ACC112 (cell line): ENCODE results near the gene OR9K2.
"Not testable (repeated sequence)": the region's sequence is repeated elsewhere in the genome, so short reads cannot be mapped to it uniquely, and the experiment has no call there.

Experiments used
- H2AFZ ChIP-seq: fragments of 200-600 bp; sonication (generic); one replicate; pipeline ENCODE4 v1.6.0; 2017; ENCODE audit warnings: antibody characterized with exemption, low read length; ENCODE audit not compliant: unreplicated experiment
- H3K27ac ChIP-seq: fragments of 200-600 bp; sonication (generic); 2 replicates; pipeline ENCODE4 v1.5.1; 2014; ENCODE audit warnings: low read depth, mild to moderate bottlenecking, antibody characterized with exemption, low read length, moderate library complexity
- H3K27me3 ChIP-seq: fragments of 200-600 bp; sonication (generic); 2 replicates; pipeline ENCODE4 v1.6.1; 2014; ENCODE audit warnings: mild to moderate bottlenecking, antibody characterized with exemption, low read length, moderate library complexity, mixed read lengths; ENCODE audit not compliant: insufficient read depth
- H3K36me3 ChIP-seq: fragments of 200-600 bp; sonication (generic); 2 replicates; pipeline ENCODE4 v1.6.1; 2016; ENCODE audit warnings: mild to moderate bottlenecking, antibody characterized with exemption, low read length, moderate library complexity, mixed read lengths; ENCODE audit not compliant: insufficient read depth
- H3K4me1 ChIP-seq: fragments of 200-600 bp; sonication (generic); one replicate; pipeline ENCODE4 v1.6.1; 2016; ENCODE audit warnings: low read length, mixed read lengths; ENCODE audit not compliant: insufficient read depth, unreplicated experiment, control insufficient read depth
- H3K4me3 ChIP-seq: fragments of 200-600 bp; sonication (generic); 2 replicates; pipeline ENCODE4 v1.5.1; 2014; ENCODE audit warnings: mild to moderate bottlenecking, low read depth, low read length
- H3K79me2 ChIP-seq: fragments of 200-600 bp; sonication (generic); one replicate; pipeline ENCODE4 v1.6.0; 2016; ENCODE audit warnings: low read length; ENCODE audit not compliant: control insufficient read depth, unreplicated experiment, insufficient read depth

Gene OR9K2, protein sequence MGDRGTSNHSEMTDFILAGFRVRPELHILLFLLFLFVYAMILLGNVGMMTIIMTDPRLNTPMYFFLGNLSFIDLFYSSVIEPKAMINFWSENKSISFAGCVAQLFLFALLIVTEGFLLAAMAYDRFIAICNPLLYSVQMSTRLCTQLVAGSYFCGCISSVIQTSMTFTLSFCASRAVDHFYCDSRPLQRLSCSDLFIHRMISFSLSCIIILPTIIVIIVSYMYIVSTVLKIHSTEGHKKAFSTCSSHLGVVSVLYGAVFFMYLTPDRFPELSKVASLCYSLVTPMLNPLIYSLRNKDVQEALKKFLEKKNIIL

DNA sequence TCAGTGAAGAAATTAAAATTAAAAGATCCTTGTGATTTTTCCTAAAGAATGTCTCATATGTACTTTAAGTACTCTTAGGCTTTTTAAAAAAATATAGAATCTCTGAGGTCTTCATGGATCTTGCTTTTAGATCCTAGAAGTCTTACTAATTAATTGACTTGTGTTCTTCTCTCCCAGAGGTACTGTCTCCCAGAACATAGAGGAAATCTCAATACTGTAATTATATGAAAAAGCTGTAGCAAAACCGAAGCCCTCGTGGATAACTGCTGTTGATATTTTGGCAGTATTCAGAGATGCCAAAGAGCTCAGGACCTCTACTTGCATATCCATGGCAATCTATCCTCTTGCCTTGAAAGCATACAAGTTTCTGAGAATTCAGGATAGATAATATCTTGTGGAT is at the start of gene OR9K2:
TSS of gene OR9K2 (plus strand) at position 301 of the 400 bp plus-strand sequence. CDS start 3,429 bp downstream, outside the sequence.
- no peak within 1 kb of the TSS for H3K4me3 ChIP-seq
- H3K79me2 ChIP-seq: no peaks in the 10 kb centered on the region
- H3K4me1 ChIP-seq: no peaks in the 10 kb centered on the region
- no peak within 1 kb of the TSS for H3K27ac ChIP-seq
- H2AFZ ChIP-seq: no peak within 1 kb of the TSS
- H3K27me3 ChIP-seq: no peaks in the 10 kb centered on the region
- no peaks in the 10 kb centered on the region for H3K36me3 ChIP-seq

DNA sequence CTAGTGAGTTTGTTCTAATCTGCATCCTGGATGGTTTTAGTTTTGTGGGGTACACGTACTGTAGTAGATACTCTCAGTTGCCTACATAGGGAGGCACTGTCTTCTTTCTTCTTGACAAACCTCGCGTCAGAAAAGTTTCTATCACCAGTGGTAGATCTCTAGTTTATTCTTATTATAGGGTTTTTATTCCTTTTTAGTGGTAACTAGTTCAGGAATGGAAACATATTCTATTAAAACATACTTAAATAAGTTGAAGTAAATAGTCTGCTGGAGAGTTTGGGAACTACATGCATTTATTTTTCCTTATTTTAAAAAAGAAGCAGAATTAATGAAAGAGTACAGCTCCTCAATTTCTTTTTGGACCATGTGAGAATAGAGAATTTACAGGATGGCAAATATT is 33.6 kb upstream of the OR9K2 start:
- no peaks in the 10 kb centered on the region for H3K36me3 ChIP-seq
- no peaks in the 10 kb centered on the region for H3K79me2 ChIP-seq
- H3K4me3 ChIP-seq: no peak overlapping the region
- H3K27ac ChIP-seq: no peak overlapping the region
- H3K4me1 ChIP-seq: no peaks in the 10 kb centered on the region
- H3K27me3 ChIP-seq: no peaks in the 10 kb centered on the region; the same call in 1 of the 2 replicates
- H2AFZ ChIP-seq: no peak overlapping the region

- Histone ChIP-seq H3K4me3 (no peak overlapping the region), H2AFZ (no peak overlapping the region), H3K27ac (no peak overlapping the region), H3K27me3 (no peaks in the 10 kb centered on the region), H3K79me2 (no peaks in the 10 kb centered on the region), H3K36me3 (no peaks in the 10 kb centered on the region), H3K4me1 (no peaks in the 10 kb centered on the region)
Measured at GRCh38 chr12:55112378-55112875, 13.8 kb upstream of the OR9K2 start.

DNA sequence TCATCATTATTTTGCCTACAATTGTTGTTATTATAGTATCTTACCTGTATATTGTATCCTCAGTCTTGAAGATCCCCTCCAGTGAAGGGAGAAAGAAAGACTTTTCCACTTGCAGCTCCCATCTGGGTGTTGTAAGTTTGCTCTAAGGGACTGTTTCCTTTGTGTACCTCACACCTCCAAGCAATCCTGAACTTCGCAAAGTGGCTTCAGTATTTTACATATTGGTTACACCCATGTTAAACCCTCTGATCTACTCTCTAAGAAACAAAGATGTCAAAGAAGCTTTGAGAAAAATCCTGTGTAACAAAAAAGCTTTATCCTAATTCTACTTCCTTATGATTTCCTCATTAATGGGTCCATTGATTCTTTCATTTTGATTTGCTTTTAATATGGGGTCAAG is 10.1 kb upstream of the OR9K2 start:
- Histone ChIP-seq H3K79me2 (no peaks in the 10 kb centered on the region), H3K4me3 (no peak overlapping the region), H3K4me1 (no peaks in the 10 kb centered on the region), H3K36me3 (no peaks in the 10 kb centered on the region), H3K27me3 (no peaks in the 10 kb centered on the region), H3K27ac (no peak overlapping the region), H2AFZ (no peak overlapping the region)

- Histone ChIP-seq H3K27ac (no peak overlapping the region), H3K4me3 (no peak overlapping the region), H3K36me3 (no peaks in the 10 kb centered on the region), H3K27me3 (no peaks in the 10 kb centered on the region), H3K79me2 (no peaks in the 10 kb centered on the region), H2AFZ (no peak overlapping the region), H3K4me1 (no peaks in the 10 kb centered on the region)
Measured at GRCh38 chr12:55132816-55133215, 6.6 kb downstream of the OR9K2 start.

DNA sequence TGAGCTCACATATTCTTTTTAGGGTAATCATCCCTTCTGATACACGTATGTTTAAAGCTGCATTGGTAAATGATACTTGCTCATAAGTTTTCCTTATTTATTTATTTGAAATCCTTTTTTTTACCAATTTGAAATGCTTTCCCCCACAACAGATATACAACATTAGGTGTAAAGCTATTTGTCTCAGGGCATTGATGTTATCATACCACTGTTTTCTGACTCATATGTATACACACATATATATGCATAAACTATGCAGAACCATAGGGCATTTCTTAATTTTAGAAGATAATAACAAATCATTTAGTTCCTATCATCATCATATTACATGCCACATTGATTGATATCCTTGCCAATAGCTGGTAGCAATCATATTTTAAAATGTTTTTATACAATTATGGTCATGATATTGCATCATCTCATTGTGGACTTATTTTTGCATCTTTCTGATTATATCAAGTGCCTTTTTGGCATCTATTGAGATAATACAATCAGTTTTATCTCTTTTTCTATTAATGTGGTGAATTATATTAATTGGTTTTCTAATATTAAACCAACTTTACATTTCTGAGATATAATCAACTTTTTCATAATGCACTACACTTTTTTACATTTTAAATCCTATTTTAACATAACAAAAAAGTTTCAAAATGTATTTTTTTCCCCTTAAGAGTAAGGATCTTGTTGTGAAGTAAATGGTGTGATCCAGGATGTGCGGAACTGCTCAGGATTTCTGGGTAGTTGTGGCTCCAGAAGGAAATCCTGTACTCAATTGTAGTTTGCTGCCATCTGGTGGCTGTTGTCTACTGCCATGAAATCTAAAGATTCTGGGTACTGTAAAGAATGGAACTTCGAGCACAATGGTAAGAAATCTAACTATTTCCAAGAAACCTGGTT is 16.7 kb downstream of the OR9K2 start:
- no peaks in the 10 kb centered on the region for H3K79me2 ChIP-seq
- peaks cover 3% of the 10 kb centered on the region for H3K27me3 ChIP-seq
- no peaks in the 10 kb centered on the region for H3K36me3 ChIP-seq
- H2AFZ ChIP-seq: no peak overlapping the region
- H3K4me3 ChIP-seq: no peak overlapping the region
- H3K4me1 ChIP-seq: no peaks in the 10 kb centered on the region
- no peak overlapping the region for H3K27ac ChIP-seq

DNA sequence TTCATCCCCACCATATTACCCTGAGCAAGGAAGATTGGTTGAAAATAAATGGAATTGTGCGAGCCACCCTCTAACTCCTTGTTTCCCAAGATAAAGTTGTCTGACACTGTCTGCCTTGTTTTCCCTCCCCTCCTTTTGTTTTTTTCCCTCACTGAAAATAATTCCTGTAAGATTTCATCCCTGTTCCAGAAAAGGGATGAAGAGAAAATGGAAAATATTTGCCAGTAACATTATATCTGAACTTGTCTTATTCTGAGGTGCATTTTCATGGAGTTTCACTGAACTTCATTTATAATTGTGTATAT is 17.3 kb downstream of the OR9K2 start:
- no peak overlapping the region for H3K4me3 ChIP-seq
- no peaks in the 10 kb centered on the region for H3K79me2 ChIP-seq
- no peaks in the 10 kb centered on the region for H3K4me1 ChIP-seq
- peaks cover 4% of the 10 kb centered on the region for H3K27me3 ChIP-seq
- no peak overlapping the region for H3K27ac ChIP-seq
- H3K36me3 ChIP-seq: no peaks in the 10 kb centered on the region
- no peak overlapping the region for H2AFZ ChIP-seq

DNA sequence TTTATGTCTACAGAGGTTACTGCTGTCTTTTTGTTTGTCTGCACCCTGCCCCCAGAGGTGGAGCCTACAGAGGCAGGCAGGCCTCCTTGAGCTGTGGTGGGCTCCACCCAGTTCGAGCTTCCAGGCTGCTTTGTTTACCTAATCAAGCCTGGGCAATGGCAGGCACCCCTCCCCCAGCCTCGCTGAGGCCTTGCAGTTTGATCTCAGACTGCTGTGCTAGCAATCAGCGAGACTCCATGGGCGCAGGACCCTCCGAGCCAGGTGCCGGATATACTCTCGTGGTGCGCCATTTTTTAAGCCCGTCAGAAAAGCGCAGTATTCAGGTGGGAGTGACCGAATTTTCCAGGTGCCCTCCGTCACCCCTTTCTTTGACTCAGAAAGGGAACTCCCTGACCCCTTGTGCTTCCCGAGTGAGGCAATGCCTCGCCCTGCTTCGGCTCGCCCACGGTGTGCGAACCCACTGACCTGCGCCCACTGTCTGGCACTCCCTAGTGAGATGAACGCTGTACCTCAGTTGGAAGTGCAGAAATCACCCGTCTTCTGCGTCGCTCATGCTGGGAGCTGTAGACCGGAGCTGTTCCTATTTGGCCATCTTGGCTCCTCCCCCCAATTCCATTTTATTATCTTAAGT is 40.9 kb downstream of the OR9K2 start:
- H2AFZ ChIP-seq: not testable (repeated sequence)

DNA sequence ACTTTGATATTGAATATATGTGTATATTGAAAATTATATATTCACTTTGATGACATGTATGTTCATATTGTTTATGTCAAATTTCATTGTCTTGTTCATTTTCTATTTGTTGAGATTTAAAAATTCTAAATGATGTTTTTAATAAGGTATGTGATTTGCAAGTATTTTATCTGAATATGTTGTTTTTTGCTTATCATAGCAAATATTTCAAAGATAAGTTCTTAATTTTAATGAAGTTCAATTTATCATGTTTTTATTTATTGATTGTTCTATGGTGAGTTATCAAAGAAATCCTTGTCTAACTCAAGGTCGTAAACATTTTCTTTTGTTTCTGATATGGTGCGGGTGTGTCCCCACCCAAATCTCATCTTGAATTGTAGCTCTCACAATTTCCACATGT is 45.2 kb downstream of the OR9K2 start:
- Histone ChIP-seq H3K27me3 (no peaks in the 10 kb centered on the region), H3K36me3 (no peaks in the 10 kb centered on the region), H3K4me1 (no peaks in the 10 kb centered on the region), H3K79me2 (no peaks in the 10 kb centered on the region), H3K4me3 (no peak overlapping the region), H3K27ac (no peak overlapping the region), H2AFZ (no peak overlapping the region)

More for the DNA sequence above, 40.9 kb downstream of the OR9K2 start:
- not testable (repeated sequence) for H3K27ac ChIP-seq, H3K27me3 ChIP-seq, H3K4me1 ChIP-seq, H3K4me3 ChIP-seq, H3K79me2 ChIP-seq, H3K36me3 ChIP-seq

GRCh38 chr12:55171846-55172245 is 45.6 kb downstream of the OR9K2 start:
- not testable (repeated sequence) for H3K4me3 ChIP-seq, H2AFZ ChIP-seq, H3K27me3 ChIP-seq, H3K36me3 ChIP-seq, H3K27ac ChIP-seq, H3K4me1 ChIP-seq, H3K79me2 ChIP-seq
